ENCODE results near the gene CRADD. TPM values are rescaled to one million over a fixed set of nuclear protein-coding genes. Genes with fewer than 3 reads are reported as not detected.

The CRADD gene
- total and polyA plus RNA-seq, 2 donors (not counting 3 experiments of a cell fraction or from before 2014, with no cell fraction given), result 11.7 to 14.5 TPM

- Histone ChIP-seq H3K9ac (replicated peaks; ENCODE audit: extremely low read depth, insufficient read depth, low read length) (no peak overlapping the region), H3K27me3 (ENCODE audit: control insufficient read depth in 2 of 2, insufficient read depth in 2 of 2, low read length in 2 of 2) (peaks cover 7 to 8% of the 10 kb centered on the region in 2 experiments), H3K4me3 (replicated peaks in 1 of 3; ENCODE audit: insufficient read depth in 1 of 3, low read depth in 1 of 3, low read length in 3 of 3) (no peak overlapping the region), H3K4me2 (ENCODE audit: insufficient read depth, low read length) (no peak overlapping the region), H3K9me3 (replicated peaks; ENCODE audit: control insufficient read depth, insufficient read depth, low read length) (no peaks in the 10 kb centered on the region), H3K9me1 (replicated peaks; ENCODE audit: control insufficient read depth, extremely low read depth, insufficient read depth, low read length) (no peaks in the 10 kb centered on the region), H3K27ac (ENCODE audit: insufficient read depth, low read depth, low read length) (no peak overlapping the region), H2AFZ (ENCODE audit: low read depth, low read length) (no peak overlapping the region), H3K79me2 (ENCODE audit: control insufficient read depth, insufficient read depth, low read length) (no peaks in the 10 kb centered on the region), H4K20me1 (replicated peaks; ENCODE audit: control insufficient read depth, extremely low read depth, insufficient read depth, low read length) (no peaks in the 10 kb centered on the region), H3K36me3 (ENCODE audit: control insufficient read depth in 2 of 2, extremely low read depth in 1 of 2, insufficient read depth in 2 of 2, low read length in 2 of 2) (no peaks in the 10 kb centered on the region), H3K4me1 (ENCODE audit: control insufficient read depth, extremely low read depth, insufficient read depth, low read length) (no peaks in the 10 kb centered on the region)
- dilution Hi-C loops (cut with MboI; ENCODE audit: extremely low pct_ligation_motif_present, low sequenced_read_pairs) (no loop called here), intact Hi-C loops (cut with micrococcal nuclease) (no loop called here)
- TF ChIP-seq FOS (IDR thresholded peaks at IDR 0.05; ENCODE audit: borderline replicate concordance, insufficient read depth, low read length) (no peak), JUN (IDR thresholded peaks at IDR 0.05; ENCODE audit: borderline replicate concordance, insufficient read depth, insufficient read length, low read depth) (no peak), MAX (IDR thresholded peaks at IDR 0.05; ENCODE audit: insufficient read depth, insufficient read length) (no peak), POLR2AphosphoS5 (IDR thresholded peaks at IDR 0.05; ENCODE audit: insufficient read depth, low read depth, low read length) (no peak)
- no TSS peak for BruUV-seq (replicated peaks)
- ChIA-PET POLR2A (no interaction called here), CTCF (interaction anchor here (0.8 kb wide), 1 partner anchor 20 kb away, joined by 3 read pairs; no protein-coding TSS in a partner anchor)
- no peak for FAIRE-seq
- DNase-seq (ENCODE audit: low read depth, low spot score), result no peak
Observed at GRCh38 chr12:93663729-93664084, 13.5 kb upstream of the CRADD start.

DNA sequence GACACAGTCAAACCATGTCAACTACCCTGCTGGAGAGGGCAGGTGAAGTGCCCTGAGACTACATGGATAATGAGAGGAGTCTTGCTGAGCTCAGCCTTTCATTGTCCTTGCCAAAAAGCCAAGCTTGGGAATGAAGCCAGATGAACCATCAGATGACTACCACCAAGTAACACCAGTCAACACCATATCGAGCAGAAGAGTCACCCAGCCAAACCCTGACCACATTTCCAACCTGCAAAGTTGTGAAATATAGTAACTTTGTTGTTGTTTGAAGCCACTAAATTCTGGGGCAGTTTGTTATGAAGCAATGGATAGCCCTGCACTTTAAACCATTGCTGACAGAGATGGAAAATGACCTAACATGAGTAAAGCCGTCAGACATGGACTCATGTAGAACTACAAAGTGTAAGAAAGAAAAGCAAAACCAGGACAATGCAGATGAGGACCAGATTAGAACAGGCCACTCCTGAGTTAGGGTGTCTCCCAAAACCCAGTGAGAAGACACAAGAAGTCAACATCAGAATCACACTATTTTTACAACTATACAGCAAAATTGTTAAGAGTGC is 12.5 kb upstream of the CRADD start:
- dilution Hi-C loops (cut with MboI; ENCODE audit: extremely low pct_ligation_motif_present, low sequenced_read_pairs), result no loop called here
- Histone ChIP-seq H3K4me3 (replicated peaks in 1 of 3; ENCODE audit: insufficient read depth in 1 of 3, low read depth in 1 of 3, low read length in 3 of 3) (no peak overlapping the region), H3K4me2 (ENCODE audit: insufficient read depth, low read length) (no peak overlapping the region), H3K79me2 (ENCODE audit: control insufficient read depth, insufficient read depth, low read length) (no peaks in the 10 kb centered on the region), H3K9me1 (replicated peaks; ENCODE audit: control insufficient read depth, extremely low read depth, insufficient read depth, low read length) (no peaks in the 10 kb centered on the region), H3K27ac (ENCODE audit: insufficient read depth, low read depth, low read length) (no peak overlapping the region), H3K9me3 (replicated peaks; ENCODE audit: control insufficient read depth, insufficient read depth, low read length) (no peaks in the 10 kb centered on the region), H3K4me1 (ENCODE audit: control insufficient read depth, extremely low read depth, insufficient read depth, low read length) (no peaks in the 10 kb centered on the region), H4K20me1 (replicated peaks; ENCODE audit: control insufficient read depth, extremely low read depth, insufficient read depth, low read length) (no peaks in the 10 kb centered on the region), H2AFZ (ENCODE audit: low read depth, low read length) (no peak overlapping the region), H3K36me3 (ENCODE audit: control insufficient read depth in 2 of 2, extremely low read depth in 1 of 2, insufficient read depth in 2 of 2, low read length in 2 of 2) (no peaks in the 10 kb centered on the region), H3K27me3 (ENCODE audit: control insufficient read depth in 2 of 2, insufficient read depth in 2 of 2, low read length in 2 of 2) (peaks cover 7 to 8% of the 10 kb centered on the region in 2 experiments), H3K9ac (replicated peaks; ENCODE audit: extremely low read depth, insufficient read depth, low read length) (no peak overlapping the region)
- intact Hi-C loops (cut with micrococcal nuclease), result no loop called here
- no TSS peak for BruUV-seq (replicated peaks)
- FAIRE-seq (no peak), DNase-seq (ENCODE audit: low read depth, low spot score) (no peak)
- CTCF ChIA-PET, result no interaction called here
- POLR2A ChIA-PET, result no interaction called here
- TF ChIP-seq, protein P1, sequence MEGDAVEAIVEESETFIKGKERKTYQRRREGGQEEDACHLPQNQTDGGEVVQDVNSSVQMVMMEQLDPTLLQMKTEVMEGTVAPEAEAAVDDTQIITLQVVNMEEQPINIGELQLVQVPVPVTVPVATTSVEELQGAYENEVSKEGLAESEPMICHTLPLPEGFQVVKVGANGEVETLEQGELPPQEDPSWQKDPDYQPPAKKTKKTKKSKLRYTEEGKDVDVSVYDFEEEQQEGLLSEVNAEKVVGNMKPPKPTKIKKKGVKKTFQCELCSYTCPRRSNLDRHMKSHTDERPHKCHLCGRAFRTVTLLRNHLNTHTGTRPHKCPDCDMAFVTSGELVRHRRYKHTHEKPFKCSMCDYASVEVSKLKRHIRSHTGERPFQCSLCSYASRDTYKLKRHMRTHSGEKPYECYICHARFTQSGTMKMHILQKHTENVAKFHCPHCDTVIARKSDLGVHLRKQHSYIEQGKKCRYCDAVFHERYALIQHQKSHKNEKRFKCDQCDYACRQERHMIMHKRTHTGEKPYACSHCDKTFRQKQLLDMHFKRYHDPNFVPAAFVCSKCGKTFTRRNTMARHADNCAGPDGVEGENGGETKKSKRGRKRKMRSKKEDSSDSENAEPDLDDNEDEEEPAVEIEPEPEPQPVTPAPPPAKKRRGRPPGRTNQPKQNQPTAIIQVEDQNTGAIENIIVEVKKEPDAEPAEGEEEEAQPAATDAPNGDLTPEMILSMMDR (IDR thresholded peaks at IDR 0.05; ENCODE audit: extremely low read depth in 1 of 2, insufficient read depth in 1 of 2, low read depth in 1 of 2, low read length in 2 of 2), result no peak
- TF ChIP-seq JUN (IDR thresholded peaks at IDR 0.05; ENCODE audit: borderline replicate concordance, insufficient read depth, insufficient read length, low read depth) (no peak), GATA2 (IDR thresholded peaks at IDR 0.05; ENCODE audit: insufficient read depth, insufficient read length, low read depth, low read length) (no peak), POLR2AphosphoS5 (IDR thresholded peaks at IDR 0.05; ENCODE audit: insufficient read depth, low read depth, low read length) (no peak), EZH2 (IDR thresholded peaks at IDR 0.05; ENCODE audit: borderline replicate concordance, low read depth, low read length, severe bottlenecking) (no peak), MYC (IDR thresholded peaks at IDR 0.05; ENCODE audit: low read depth, low read length) (no peak), POLR2A (IDR thresholded peaks at IDR 0.05; ENCODE audit: low read depth, low read length) (no peak)
